Measurements from ENCODE around the gene WDFY4.

- TF ChIP-seq PATZ1 (CRISPR knock-in tag; IDR thresholded peaks at IDR 0.05; ENCODE audit: borderline replicate concordance) (no peak), OSR1 (CRISPR knock-in tag; IDR thresholded peaks at IDR 0.05) (no peak), TOX (CRISPR knock-in tag; IDR thresholded peaks at IDR 0.05; ENCODE audit: borderline replicate concordance) (no peak), GLIS3 (CRISPR knock-in tag; IDR thresholded peaks at IDR 0.05) (no peak), ZNF70 (CRISPR knock-in tag; IDR thresholded peaks at IDR 0.05) (no peak), TSHZ2 (CRISPR knock-in tag; IDR thresholded peaks at IDR 0.05) (no peak), SNAI2 (CRISPR knock-in tag; IDR thresholded peaks at IDR 0.05) (no peak), ZFP30 (CRISPR knock-in tag; IDR thresholded peaks at IDR 0.05) (no peak), CREB5 (CRISPR knock-in tag; IDR thresholded peaks at IDR 0.05; ENCODE audit: low read depth) (no peak), ARNTL (CRISPR knock-in tag; IDR thresholded peaks at IDR 0.05; ENCODE audit: borderline replicate concordance, low read depth) (no peak), POU6F1 (CRISPR knock-in tag; IDR thresholded peaks at IDR 0.05; ENCODE audit: borderline replicate concordance, low read depth) (no peak)
Measured at GRCh38 chr10:48737886-48738285, 53.2 kb downstream of the WDFY4 start.
